CD14-positive monocyte (primary cell): ENCODE data around the gene IRF2. TPM values are rescaled to one million over a fixed set of nuclear protein-coding genes. Genes with fewer than 3 reads are reported as not detected.

Experiments
- DNase-seq, 3 donors: peaks; one replicate each; pipeline ENCODE4 v3.0.0-alpha.2; 2011 to 2022
- H2AFZ ChIP-seq: 2 replicates; pipeline ENCODE4 v1.6.0; 2012; ENCODE audit warnings: mild to moderate bottlenecking, low read depth, low read length, inconsistent platforms; ENCODE audit not compliant: insufficient read depth, poor library complexity, severe bottlenecking
- H3K27ac ChIP-seq, 2 donors: 1 replicate in 1 of 2; 2 replicates in 1 of 2; pipeline ENCODE4 v1.5.1; 2012 to 2013; ENCODE audit warnings: low read length in 2 of 2, control low read depth in 1 of 2, inconsistent platforms in 1 of 2, low read depth in 1 of 2, mild to moderate bottlenecking in 1 of 2
- H3K27me3 ChIP-seq, 2 donors: one replicate each; pipeline versions ENCODE4 v1.6.0 to v1.6.1; 2011 to 2013; ENCODE audit warnings: low read length in 2 of 2; ENCODE audit not compliant: control insufficient read depth in 2 of 2, insufficient read depth in 2 of 2
- H3K36me3 ChIP-seq, 2 donors: replicated peaks in 1 of 2; 1 replicate in 1 of 2; 2 replicates in 1 of 2; pipeline versions ENCODE4 v1.5.1 to v1.6.1; 2012 to 2013; ENCODE audit warnings: low read length in 2 of 2, control low read depth in 1 of 2, inconsistent platforms in 1 of 2, mild to moderate bottlenecking in 1 of 2; ENCODE audit not compliant: insufficient read depth in 2 of 2, control insufficient read depth in 1 of 2
- H3K4me1 ChIP-seq, 2 donors: 1 replicate in 1 of 2; 2 replicates in 1 of 2; pipeline versions ENCODE4 v1.5.1 to v1.6.1; 2012 to 2013; ENCODE audit warnings: low read length in 2 of 2, control low read depth in 1 of 2, inconsistent platforms in 1 of 2, mild to moderate bottlenecking in 1 of 2, moderate library complexity in 1 of 2; ENCODE audit not compliant: insufficient read depth in 2 of 2, control insufficient read depth in 1 of 2
- H3K4me2 ChIP-seq: replicated peaks from 2 replicates; pipeline ENCODE3; 2012; ENCODE audit warnings: low read length, moderate library complexity, mild to moderate bottlenecking; ENCODE audit not compliant: poor library complexity, severe bottlenecking; ENCODE audit errors: extremely low read depth
- H3K4me3 ChIP-seq, 3 experiments: fragments of 200-600 bp in 1 of 3; sonication (generic) in 1 of 3; replicated peaks in 1 of 3; 1 replicate in 2 of 3; 2 replicates in 1 of 3; pipeline ENCODE4 v1.5.1; 2011 to 2013; ENCODE audit warnings: low read length in 3 of 3, mild to moderate bottlenecking in 3 of 3, control low read depth in 2 of 3, low read depth in 2 of 3, inconsistent platforms in 1 of 3, moderate library complexity in 1 of 3
- H3K79me2 ChIP-seq: 2 replicates; pipeline ENCODE4 v1.6.0; 2012; ENCODE audit warnings: mild to moderate bottlenecking, control low read depth, inconsistent platforms, low read length, moderate library complexity; ENCODE audit not compliant: insufficient read depth
- H3K9ac ChIP-seq: 2 replicates; pipeline ENCODE4 v1.6.0; 2017; ENCODE audit warnings: low read length, mild to moderate bottlenecking; ENCODE audit not compliant: insufficient read depth, poor library complexity, severe bottlenecking
- H3K9me3 ChIP-seq, 2 donors: replicated peaks in 1 of 2; 1 replicate in 1 of 2; 2 replicates in 1 of 2; pipeline versions ENCODE4 v1.5.1 to v1.6.1; 2012 to 2013; ENCODE audit warnings: low read length in 2 of 2, control low read depth in 1 of 2; ENCODE audit not compliant: control insufficient read depth in 1 of 2, insufficient read depth in 1 of 2
- H4K20me1 ChIP-seq: 2 replicates; pipeline ENCODE4 v1.6.0; 2012; ENCODE audit warnings: mild to moderate bottlenecking, low read length, control low read depth, moderate library complexity; ENCODE audit not compliant: insufficient read depth
- H3K27ac Mint-ChIP-seq, 7 donors: one replicate each; pipeline ENCODE4 v1.8.0; 2020; ENCODE audit warnings: mild to moderate bottlenecking in 7 of 7, mixed read lengths in 7 of 7, moderate library complexity in 6 of 7, inconsistent platforms in 2 of 7
- H3K27me3 Mint-ChIP-seq, 3 donors: one replicate each; pipeline ENCODE4 v1.8.0; 2021 to 2022; ENCODE audit warnings: low read depth in 3 of 3, mild to moderate bottlenecking in 3 of 3, mixed read lengths in 3 of 3, moderate library complexity in 3 of 3, inconsistent platforms in 1 of 3
- H3K36me3 Mint-ChIP-seq, 2 donors: one replicate each; pipeline ENCODE4 v1.8.0; 2020; ENCODE audit warnings: mixed read lengths in 2 of 2, inconsistent platforms in 1 of 2, mild to moderate bottlenecking in 1 of 2
- H3K4me1 Mint-ChIP-seq: one replicate; pipeline ENCODE4 v1.8.0; 2020; ENCODE audit warnings: mild to moderate bottlenecking, mixed read lengths
- H3K4me3 Mint-ChIP-seq, 2 donors: one replicate each; pipeline ENCODE4 v1.8.0; 2020; ENCODE audit warnings: mild to moderate bottlenecking in 2 of 2, mixed read lengths in 2 of 2, moderate library complexity in 1 of 2
- H3K9me3 Mint-ChIP-seq, 7 donors: one replicate each; pipeline ENCODE4 v1.8.0; 2020 to 2022; ENCODE audit warnings: mixed read lengths in 7 of 7, mild to moderate bottlenecking in 6 of 7, moderate library complexity in 6 of 7, inconsistent platforms in 2 of 7
- CTCF ChIP-seq: fragments of 200-600 bp; IDR thresholded peaks from one replicate; pipeline ENCODE4 v1.8.0; 2022; ENCODE audit warnings: antibody characterized with exemption, mild to moderate bottlenecking
- WGBS: methylation state at CpG from one replicate; pipeline ENCODE4 v1.1.5; 2013; ENCODE audit warnings: missing lambda C conversion rate; ENCODE audit not compliant: insufficient coverage; 5-methylcytosine and 5-hydroxymethylcytosine counted together
- intact Hi-C, 2 donors: fragments of 100-400 bp; cut with micrococcal nuclease; formaldehyde crosslinking; loops; one replicate each; pipeline versions ENCODE4 v1.15.0 to v1.15.1; 2023
- polyA plus RNA-seq, 3 donors: library from polyadenylated mRNA; depleted of rRNA in 1 of 3; unstranded in 2 of 3; stranded (reverse) in 1 of 3; fragments of 300-500 nt in 2 of 3; fragments of >200 nt in 1 of 3; fragmentation: Illumina TruSeq in 2 of 3; gene quantifications; 1 replicate in 2 of 3; 2 replicates in 1 of 3; pipeline ENCODE4 v1.2.3, GENCODE V29; 2012 to 2021

IRF2 gene
- polyA plus RNA-seq, 3 donors: 51.3 to 76.8 (median 56.1) TPM

- peaks cover 48% of the 10 kb centered on the region for H3K4me1 Mint-ChIP-seq
- Histone ChIP-seq H3K4me1 (peaks cover 39 to 42% of the 10 kb centered on the region in 2 donors), H3K27me3 (no peaks in the 10 kb centered on the region), H2AFZ (no peak overlapping the region), H3K9me3 (no peaks in the 10 kb centered on the region), H3K4me3 (peak overlapping the region in 1 of 3 experiments; percentile 19), H3K36me3 (peaks cover 37 to 71% of the 10 kb centered on the region in 2 donors), H3K4me2 (peak overlapping the region; percentile 31), H4K20me1 (peaks cover 53% of the 10 kb centered on the region), H3K9ac (no peak overlapping the region), H3K79me2 (peaks cover 80% of the 10 kb centered on the region), H3K27ac (peak overlapping the region in 1 of 2 donors; percentile 67)
- peak overlapping the region in 6 of 7 donors; percentile 40 to 96 (median 72) for H3K27ac Mint-ChIP-seq
- 75% methylated on average over 3 of the region's 11 CpGs for WGBS
- intact Hi-C loops: no loop called here
- no peaks in the 10 kb centered on the region for H3K27me3 Mint-ChIP-seq
- DNase-seq: no peak
- H3K36me3 Mint-ChIP-seq: peaks cover 67 to 84% of the 10 kb centered on the region in 2 donors
- H3K9me3 Mint-ChIP-seq: peaks cover 0 to 7% (median 3%) of the 10 kb centered on the region in 7 donors
- no peak for TF ChIP-seq CTCF
- H3K4me3 Mint-ChIP-seq: peak overlapping the region in 1 of 2 donors; percentile 52
These were observed 52.7 kb downstream of the IRF2 start for GRCh38 chr4:184421533-184422155.

- peaks cover 60 to 84% of the 10 kb centered on the region in 2 donors for H3K36me3 Mint-ChIP-seq
- DNase-seq: peak in 2 of 3 donors; percentile 23 to 44
- Histone ChIP-seq H4K20me1 (peaks cover 46% of the 10 kb centered on the region), H3K27ac (peak overlapping the region in 1 of 2 donors; percentile 67), H3K4me3 (peak overlapping the region in 1 of 3 experiments; percentile 19), H3K36me3 (peaks cover 31 to 67% of the 10 kb centered on the region in 2 donors), H3K27me3 (no peaks in the 10 kb centered on the region), H2AFZ (no peak overlapping the region), H3K4me1 (peaks cover 41 to 47% of the 10 kb centered on the region in 2 donors), H3K9ac (no peak overlapping the region), H3K4me2 (peak overlapping the region; percentile 31), H3K79me2 (peaks cover 78% of the 10 kb centered on the region), H3K9me3 (no peaks in the 10 kb centered on the region)
- TF ChIP-seq CTCF: no peak
- H3K4me3 Mint-ChIP-seq: peak overlapping the region; percentile 52 to 60
- H3K27ac Mint-ChIP-seq: peak overlapping the region; percentile 71 to 96 (median 86)
- WGBS: no CpG with 5 or more reads among the region's 5 CpGs
- peaks cover 0 to 7% (median 3%) of the 10 kb centered on the region in 7 donors for H3K9me3 Mint-ChIP-seq
- intact Hi-C loops: no loop called here
- H3K27me3 Mint-ChIP-seq: no peaks in the 10 kb centered on the region
- H3K4me1 Mint-ChIP-seq: peaks cover 48% of the 10 kb centered on the region
These were observed 53.4 kb downstream of the IRF2 start for GRCh38 chr4:184420881-184421416.
